ENCODE measurements around the gene IKZF4.
"Not testable (repeated sequence)": the region's sequence is repeated elsewhere in the genome, so short reads cannot be mapped to it uniquely, and the experiment has no call there.

The IKZF4 gene

DNA sequence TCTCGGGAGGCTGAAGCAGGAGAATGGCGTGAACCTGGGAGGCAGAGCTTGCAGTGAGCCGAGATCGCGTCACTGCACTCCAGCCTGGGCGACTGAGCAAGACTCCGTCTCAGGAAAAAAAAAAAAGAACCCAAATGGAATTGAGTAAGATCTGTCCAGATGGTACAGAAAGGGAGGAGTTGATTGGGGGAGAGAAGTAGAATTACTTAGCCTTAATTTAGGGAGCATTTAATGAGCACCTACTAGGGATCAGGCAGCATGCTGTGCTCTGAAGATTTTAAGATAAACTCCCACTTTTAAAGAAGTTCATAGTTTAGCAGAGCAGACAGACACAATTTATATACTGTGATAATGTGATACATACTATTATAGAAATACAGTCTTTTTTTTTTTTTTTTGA is 42.5 kb upstream of the IKZF4 start:
- H3K4me3 ChIP-seq (replicated peaks in 1 of 2; ENCODE audit: low read depth in 2 of 2, low read length in 2 of 2) = no peak overlapping the region
- no peak for DNase-seq (ENCODE audit: low read depth in 2 of 2)
- TF ChIP-seq, protein P1, sequence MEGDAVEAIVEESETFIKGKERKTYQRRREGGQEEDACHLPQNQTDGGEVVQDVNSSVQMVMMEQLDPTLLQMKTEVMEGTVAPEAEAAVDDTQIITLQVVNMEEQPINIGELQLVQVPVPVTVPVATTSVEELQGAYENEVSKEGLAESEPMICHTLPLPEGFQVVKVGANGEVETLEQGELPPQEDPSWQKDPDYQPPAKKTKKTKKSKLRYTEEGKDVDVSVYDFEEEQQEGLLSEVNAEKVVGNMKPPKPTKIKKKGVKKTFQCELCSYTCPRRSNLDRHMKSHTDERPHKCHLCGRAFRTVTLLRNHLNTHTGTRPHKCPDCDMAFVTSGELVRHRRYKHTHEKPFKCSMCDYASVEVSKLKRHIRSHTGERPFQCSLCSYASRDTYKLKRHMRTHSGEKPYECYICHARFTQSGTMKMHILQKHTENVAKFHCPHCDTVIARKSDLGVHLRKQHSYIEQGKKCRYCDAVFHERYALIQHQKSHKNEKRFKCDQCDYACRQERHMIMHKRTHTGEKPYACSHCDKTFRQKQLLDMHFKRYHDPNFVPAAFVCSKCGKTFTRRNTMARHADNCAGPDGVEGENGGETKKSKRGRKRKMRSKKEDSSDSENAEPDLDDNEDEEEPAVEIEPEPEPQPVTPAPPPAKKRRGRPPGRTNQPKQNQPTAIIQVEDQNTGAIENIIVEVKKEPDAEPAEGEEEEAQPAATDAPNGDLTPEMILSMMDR (IDR thresholded peaks at IDR 0.05; ENCODE audit: low read depth, low read length) = no peak

DNA sequence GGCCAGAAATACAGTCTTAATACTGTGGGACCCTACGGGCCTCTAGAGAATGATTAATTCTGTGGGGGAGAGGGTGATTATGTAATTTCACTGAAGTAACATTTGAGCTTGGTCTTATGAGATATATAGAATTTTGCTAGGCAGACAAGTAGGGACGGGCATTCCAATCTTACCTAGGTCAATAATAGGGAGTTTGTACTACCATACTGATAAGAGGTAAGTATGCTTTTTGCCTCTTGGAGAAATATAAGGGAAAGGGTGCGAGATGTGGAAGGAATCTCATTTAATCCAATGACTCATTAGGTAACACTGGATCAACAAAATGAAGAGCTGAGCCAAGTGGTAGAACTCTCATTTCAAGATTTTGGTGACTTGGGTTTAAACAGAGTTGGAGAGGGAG is 41.8 kb upstream of the IKZF4 start:
- TF ChIP-seq, protein P1 (IDR thresholded peaks at IDR 0.05; ENCODE audit: low read depth, low read length) = no peak
- H3K4me3 ChIP-seq (replicated peaks in 1 of 2; ENCODE audit: low read depth in 2 of 2, low read length in 2 of 2) = no peak overlapping the region
- no peak for DNase-seq (ENCODE audit: low read depth in 2 of 2)

DNA sequence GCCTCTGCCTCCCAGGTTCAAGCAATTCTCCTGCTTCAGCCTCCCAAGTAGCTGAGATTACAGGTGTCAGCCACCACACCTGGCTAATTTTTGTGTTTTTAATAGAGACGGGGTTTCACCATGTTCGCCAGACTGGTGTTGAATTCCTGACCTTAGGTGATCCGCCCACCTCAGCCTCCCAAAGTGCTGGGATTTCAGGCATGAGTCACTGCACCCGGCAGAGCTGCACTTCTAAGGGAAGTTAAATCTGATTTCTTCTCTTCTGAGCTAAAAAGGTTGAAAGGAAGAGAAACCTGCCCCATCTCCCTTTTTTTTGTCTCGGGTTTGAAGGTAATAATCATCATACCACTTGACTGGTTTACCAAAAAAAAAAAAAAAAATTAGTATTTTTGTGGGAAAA is 39.0 kb upstream of the IKZF4 start:
- H3K4me3 ChIP-seq (replicated peaks in 1 of 2; ENCODE audit: low read depth in 2 of 2, low read length in 2 of 2) = not testable (repeated sequence)
- DNase-seq (ENCODE audit: low read depth in 2 of 2) = peak in 1 of 2 donors; percentile 36

DNA sequence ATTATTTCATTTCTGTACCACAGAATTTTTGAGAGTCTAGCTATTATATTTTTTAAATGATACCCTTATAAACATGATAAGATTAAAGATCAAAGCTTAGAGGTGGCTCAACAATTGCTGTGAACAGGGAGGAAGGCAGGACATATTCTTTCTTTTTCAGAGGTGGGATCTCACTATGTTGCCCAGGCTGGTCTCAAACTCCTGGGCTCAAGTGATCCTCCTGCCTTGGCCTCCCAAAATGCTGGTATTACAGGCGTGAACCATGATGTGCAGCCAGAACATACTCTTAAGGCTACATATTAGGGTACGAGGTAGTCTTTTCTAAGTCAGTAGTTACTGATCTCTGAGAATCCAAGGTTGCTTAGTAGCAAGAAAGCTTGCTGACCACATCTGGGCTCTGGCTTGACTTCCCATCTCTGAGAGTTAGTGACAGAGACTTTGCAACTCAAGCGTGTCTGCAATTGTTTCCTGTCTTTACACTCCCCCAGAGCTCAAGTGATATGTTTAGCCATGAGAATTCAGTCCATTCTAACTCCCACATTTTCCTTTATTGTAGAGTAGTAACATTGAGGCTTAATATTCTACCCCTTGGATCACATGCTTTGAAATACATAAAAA is 38.4 kb upstream of the IKZF4 start:
- no peak overlapping the region for H3K4me3 ChIP-seq (replicated peaks in 1 of 2; ENCODE audit: low read depth in 2 of 2, low read length in 2 of 2)
- TF ChIP-seq, protein P1 (IDR thresholded peaks at IDR 0.05; ENCODE audit: low read depth, low read length) = no peak
- DNase-seq (ENCODE audit: low read depth in 2 of 2) = peak in 1 of 2 donors; percentile 51

DNA sequence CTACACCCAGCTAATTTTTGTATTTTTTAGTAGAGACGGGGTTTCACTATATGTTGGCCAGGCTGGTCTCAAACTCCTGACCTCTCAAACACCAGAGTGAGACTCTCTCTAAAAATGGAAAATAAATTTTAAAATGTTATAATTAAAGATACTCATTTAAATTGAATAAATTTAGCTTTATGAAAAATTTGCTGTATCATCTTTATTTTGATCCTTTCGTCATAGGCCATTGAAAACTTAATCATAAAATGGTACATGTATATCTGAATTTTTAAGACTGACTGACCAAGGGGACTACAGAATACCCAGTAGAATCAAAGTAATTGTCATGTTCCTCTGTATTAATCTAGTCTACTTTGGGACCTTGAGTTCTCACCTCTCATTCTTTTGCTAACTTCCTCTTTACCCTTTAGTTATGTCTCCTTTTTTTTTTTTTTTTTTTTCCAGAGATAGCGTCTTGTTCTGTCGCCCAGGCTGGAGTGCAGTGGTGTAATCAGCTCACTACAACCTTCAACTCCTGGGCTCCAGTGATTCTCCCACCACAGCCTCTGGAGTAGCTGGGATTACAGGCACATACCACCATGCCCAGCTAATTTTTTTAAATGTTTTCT is 37.5 kb upstream of the IKZF4 start:
- H3K4me3 ChIP-seq (replicated peaks in 1 of 2; ENCODE audit: low read depth in 2 of 2, low read length in 2 of 2) = no peak overlapping the region
- TF ChIP-seq, protein P1 (IDR thresholded peaks at IDR 0.05; ENCODE audit: low read depth, low read length) = no peak
- DNase-seq (ENCODE audit: low read depth in 2 of 2) = no peak

DNA sequence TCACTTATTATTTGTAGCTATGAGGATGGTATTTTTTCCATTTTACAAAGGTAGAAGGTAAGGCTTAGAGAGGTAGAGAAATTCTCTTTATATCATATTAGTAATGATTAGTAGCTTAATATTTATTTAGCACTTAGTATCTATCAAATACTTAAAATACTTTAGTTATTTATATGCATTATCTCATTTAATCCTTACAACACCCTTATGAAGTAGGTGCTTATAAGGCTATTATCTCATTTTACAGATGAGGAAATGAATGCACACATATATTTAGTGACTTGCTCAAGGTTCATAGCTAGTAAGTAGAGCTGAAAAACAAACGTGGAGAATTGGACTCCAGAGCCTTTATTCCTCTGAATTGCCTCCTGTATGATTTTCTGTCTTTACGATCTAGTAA is 36.0 kb upstream of the IKZF4 start:
- DNase-seq (ENCODE audit: low read depth in 2 of 2) = no peak
- TF ChIP-seq, protein P1 (IDR thresholded peaks at IDR 0.05; ENCODE audit: low read depth, low read length) = no peak
- no peak overlapping the region for H3K4me3 ChIP-seq (replicated peaks in 1 of 2; ENCODE audit: low read depth in 2 of 2, low read length in 2 of 2)

DNA sequence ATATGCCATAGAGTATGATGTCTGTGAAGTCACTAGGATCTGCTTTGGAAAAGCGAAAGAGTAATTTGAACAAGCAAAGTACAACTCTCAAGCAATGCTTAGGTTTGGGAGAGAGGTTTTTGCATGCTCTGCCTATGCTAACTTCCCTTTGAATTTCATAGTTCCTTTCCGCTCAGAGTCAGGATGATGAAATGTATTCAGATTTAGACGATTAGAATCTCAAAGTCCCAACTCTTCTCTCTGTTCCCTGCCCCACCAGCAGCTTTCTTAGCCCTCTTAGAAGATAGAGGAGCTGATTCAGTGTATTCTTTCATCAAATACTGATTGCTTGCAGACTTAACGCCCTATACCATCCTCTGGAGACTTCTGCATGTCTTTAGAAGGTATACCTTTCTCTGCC is 35.5 kb upstream of the IKZF4 start:
- TF ChIP-seq, protein P1 (IDR thresholded peaks at IDR 0.05; ENCODE audit: low read depth, low read length) = no peak
- no peak overlapping the region for H3K4me3 ChIP-seq (replicated peaks in 1 of 2; ENCODE audit: low read depth in 2 of 2, low read length in 2 of 2)
- DNase-seq (ENCODE audit: low read depth in 2 of 2) = no peak

DNA sequence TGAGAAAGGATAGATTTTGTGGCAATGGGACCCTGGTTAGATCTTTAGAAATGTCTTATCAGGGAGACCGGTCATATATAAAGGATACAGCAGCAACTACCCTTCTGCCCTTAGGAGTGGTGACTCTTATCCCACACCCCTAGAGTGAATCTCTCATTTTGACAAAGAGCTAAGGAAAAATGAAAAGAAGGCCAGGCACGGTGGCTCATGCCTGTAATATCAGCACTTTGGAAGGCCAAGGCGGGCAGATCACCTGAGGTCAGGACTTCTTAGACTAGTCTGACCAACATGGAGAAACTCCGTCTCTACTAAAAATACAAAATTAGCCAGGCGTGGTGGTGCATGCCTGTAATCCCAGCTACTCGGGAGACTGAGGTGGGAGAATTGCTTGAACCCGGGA is 34.9 kb upstream of the IKZF4 start:
- DNase-seq (ENCODE audit: low read depth in 2 of 2); H3K4me3 ChIP-seq (replicated peaks in 1 of 2; ENCODE audit: low read depth in 2 of 2, low read length in 2 of 2): not testable (repeated sequence)

Measured in cardiac fibroblast (primary cell).